GM23338 (cell line): ENCODE measurements around the gene NRGN. TPM values are rescaled to one million over a fixed set of nuclear protein-coding genes. Genes with fewer than 3 reads are reported as not detected.

Source experiments
- ATAC-seq: fragments of 200-7000 bp; cut with Tn5 transposase; 3 replicates; pipeline ENCODE4 v1.9.1; 2020
- DNase-seq: peaks from one replicate; pipeline ENCODE4 v3.0.0-alpha.2; 2015; ENCODE audit warnings: low spot score
- H2AFZ ChIP-seq: fragments of 200-600 bp; sonication (generic); 2 replicates; pipeline ENCODE4 v1.8.0; 2016; ENCODE audit warnings: antibody characterized with exemption, mild to moderate bottlenecking, moderate library complexity
- H3F3A ChIP-seq: fragments of 200-600 bp; sonication (generic); replicated peaks from 2 replicates; pipeline ENCODE4 v1.8.0; 2017; ENCODE audit warnings: antibody characterized with exemption, mixed run types, low read depth
- H3K27ac ChIP-seq: fragments of 200-600 bp; sonication (generic); 2 replicates; pipeline ENCODE4 v1.6.1; 2016; ENCODE audit warnings: low read depth
- H3K27me3 ChIP-seq: fragments of 200-600 bp; sonication (generic); 2 replicates; pipeline ENCODE4 v1.8.0; 2016; ENCODE audit warnings: mild to moderate bottlenecking, mixed run types, moderate library complexity; ENCODE audit not compliant: insufficient read depth
- H3K36me3 ChIP-seq: fragments of 200-600 bp; sonication (generic); 2 replicates; pipeline ENCODE4 v1.8.0; 2016; ENCODE audit warnings: mild to moderate bottlenecking; ENCODE audit not compliant: insufficient read depth
- H3K4me1 ChIP-seq: fragments of 200-600 bp; sonication (generic); 2 replicates; pipeline ENCODE4 v1.8.0; 2016; ENCODE audit warnings: mild to moderate bottlenecking, moderate library complexity; ENCODE audit not compliant: insufficient read depth
- H3K4me2 ChIP-seq: fragments of 200-600 bp; sonication (generic); 2 replicates; pipeline ENCODE4 v1.7.1; 2017; ENCODE audit warnings: mixed run types
- H3K4me3 ChIP-seq: fragments of 200-600 bp; sonication (generic); 2 replicates; pipeline ENCODE4 v1.6.1; 2016; ENCODE audit warnings: mixed run types
- H3K79me2 ChIP-seq: fragments of 200-600 bp; sonication (generic); replicated peaks from 2 replicates; pipeline ENCODE4 v1.8.0; 2017; ENCODE audit warnings: mild to moderate bottlenecking; ENCODE audit not compliant: insufficient read depth
- H3K9me2 ChIP-seq: fragments of 200-600 bp; sonication (generic); 2 replicates; pipeline ENCODE4 v1.8.0; 2017; ENCODE audit not compliant: insufficient read depth
- H4K20me1 ChIP-seq: fragments of 200-600 bp; sonication (generic); replicated peaks from 2 replicates; pipeline ENCODE4 v1.8.0; 2017; ENCODE audit warnings: mild to moderate bottlenecking; ENCODE audit not compliant: insufficient read depth
- H3K27ac Mint-ChIP-seq: 2 replicates; pipeline ENCODE4 v1.8.0; 2020; ENCODE audit warnings: inconsistent platforms, mild to moderate bottlenecking, moderate library complexity, mixed read lengths
- H3K27me3 Mint-ChIP-seq: 3 replicates; pipeline ENCODE4 v1.8.0; 2022; ENCODE audit warnings: low read depth, mild to moderate bottlenecking, moderate library complexity, mixed read lengths, inconsistent platforms; ENCODE audit not compliant: insufficient read depth, poor library complexity
- H3K36me3 Mint-ChIP-seq: 3 replicates; pipeline ENCODE4 v1.8.0; 2021; ENCODE audit warnings: low read depth, mild to moderate bottlenecking, inconsistent platforms, moderate library complexity, mixed read lengths
- H3K4me1 Mint-ChIP-seq: 3 replicates; pipeline ENCODE4 v1.8.0; 2020; ENCODE audit warnings: mild to moderate bottlenecking, inconsistent platforms, mixed read lengths
- H3K4me3 Mint-ChIP-seq: 3 replicates; pipeline ENCODE4 v1.8.0; 2021; ENCODE audit warnings: moderate library complexity, mild to moderate bottlenecking, inconsistent platforms, mixed read lengths
- H3K9me3 Mint-ChIP-seq: 3 replicates; pipeline ENCODE4 v1.8.0; 2020; ENCODE audit warnings: moderate library complexity, mild to moderate bottlenecking, inconsistent platforms, mixed read lengths
- CREB1 ChIP-seq: fragments of 250-450 bp; sonication (Bioruptor Pico); IDR thresholded peaks from 2 replicates; pipeline ENCODE4 v1.5.0; 2020; ENCODE audit warnings: low read depth, mild to moderate bottlenecking, moderate library complexity
- CTCF ChIP-seq, 2 experiments: fragments of 200-600 bp in 1 of 2; sonication (generic) in 1 of 2; conservative IDR thresholded peaks; 2 replicates each; pipeline versions ENCODE4 v1.5.1 to v1.6.1; 2016 to 2017; ENCODE audit warnings: antibody characterized with exemption in 2 of 2, low read depth in 2 of 2, mild to moderate bottlenecking in 2 of 2, moderate library complexity in 1 of 2
- ETS1 ChIP-seq: IDR thresholded peaks from 2 replicates; pipeline ENCODE4 v1.6.1; 2016; ENCODE audit warnings: antibody characterized with exemption
- EZH2 ChIP-seq: fragments of 200-600 bp; sonication (generic); IDR thresholded peaks from one replicate; pipeline ENCODE4 v1.8.0; 2017; ENCODE audit warnings: antibody characterized with exemption, mild to moderate bottlenecking, low read depth; ENCODE audit not compliant: unreplicated experiment
- EZH2phosphoT487 ChIP-seq: fragments of 200-600 bp; sonication (generic); IDR thresholded peaks from one replicate; pipeline ENCODE4 v1.8.1; 2018; ENCODE audit warnings: antibody characterized with exemption; ENCODE audit not compliant: unreplicated experiment
- NANOG ChIP-seq: IDR thresholded peaks from 2 replicates; pipeline ENCODE4 v1.6.1; 2016; ENCODE audit warnings: antibody characterized with exemption, borderline replicate concordance
- REST ChIP-seq: IDR thresholded peaks from one replicate; pipeline ENCODE4 v1.6.1; 2018; ENCODE audit warnings: antibody characterized with exemption; ENCODE audit not compliant: unreplicated experiment
- STAT1 ChIP-seq: IDR thresholded peaks from one replicate; pipeline ENCODE4 v1.6.1; 2016; ENCODE audit warnings: antibody characterized with exemption; ENCODE audit not compliant: unreplicated experiment
- ZNF114 ChIP-seq: fragments of 250-450 bp; sonication (Bioruptor Pico); IDR thresholded peaks from 2 replicates; pipeline ENCODE4 v1.5.0; 2020; ENCODE audit warnings: mild to moderate bottlenecking, moderate library complexity
- polyA plus RNA-seq: library from polyadenylated mRNA; unstranded; fragments of >200 nt; fragmentation: Nextera tagmentation; extraction: Ambion mirVana; gene quantifications from 2 replicates; pipeline ENCODE4 v1.2.1, GENCODE V29; 2016
- total RNA-seq: library from RNA; depleted of rRNA; stranded (reverse); fragments of >200 nt; shearing (Covaris generic); gene quantifications from 2 replicates; pipeline ENCODE4 v1.2.3, GENCODE V29; 2014

The NRGN gene
- total and polyA plus RNA-seq, 2 experiments from 2014 or later, result 0.24 to 0.61 TPM

GRCh38 chr11:124738713-124739478 lies 846 bp upstream of the NRGN start:
- H3K27ac ChIP-seq, result no peak overlapping the region
- peak overlapping the region; percentile 96 for H3K4me2 ChIP-seq
- peaks cover 16% of the 10 kb centered on the region for H4K20me1 ChIP-seq
- Mint-ChIP-seq H3K27me3 (peaks cover 77% of the 10 kb centered on the region), H3K36me3 (no peaks in the 10 kb centered on the region; the same call in 2 of the 3 replicates), H3K9me3 (no peaks in the 10 kb centered on the region), H3K4me1 (peaks cover 14% of the 10 kb centered on the region), H3K27ac (no peak overlapping the region), H3K4me3 (peak overlapping the region; percentile 77)
- DNase-seq, result no peak
- no peaks in the 10 kb centered on the region for H3K36me3 ChIP-seq
- peaks cover 24% of the 10 kb centered on the region for H3K4me1 ChIP-seq
- no peaks in the 10 kb centered on the region for H3F3A ChIP-seq
- H3K27me3 ChIP-seq, result peaks cover 95% of the 10 kb centered on the region
- peak; percentile 81 for TF ChIP-seq EZH2
- TF ChIP-seq STAT1, result no peak
- H3K9me2 ChIP-seq, result no peaks in the 10 kb centered on the region
- peak overlapping the region; percentile 84 for H3K4me3 ChIP-seq
- peak overlapping the region; percentile 94 for H2AFZ ChIP-seq
- ATAC-seq, result no peak
- H3K79me2 ChIP-seq, result no peaks in the 10 kb centered on the region

- H3K4me1 ChIP-seq, result peaks cover 33% of the 10 kb centered on the region
- peaks cover 99% of the 10 kb centered on the region for H3K27me3 ChIP-seq
- H3K4me3 Mint-ChIP-seq, result peak overlapping the region; percentile 77
- ATAC-seq (peak; percentile 25), DNase-seq (peak; percentile 43)
- no peaks in the 10 kb centered on the region; the same call in 1 of the 3 replicates for H3K36me3 Mint-ChIP-seq
- peak overlapping the region; percentile 96 for H3K4me2 ChIP-seq
- peaks cover 18% of the 10 kb centered on the region for H3K4me1 Mint-ChIP-seq
- no peaks in the 10 kb centered on the region for H3F3A ChIP-seq
- no peaks in the 10 kb centered on the region for H3K9me3 Mint-ChIP-seq
- no peak overlapping the region for H3K27ac Mint-ChIP-seq
- TF ChIP-seq EZH2phosphoT487, result no peak
- no peak for TF ChIP-seq ZNF114 (CRISPR knock-in tag)
- peak; percentile 17 for TF ChIP-seq EZH2
- TF ChIP-seq STAT1, result no peak
- no peak for TF ChIP-seq ETS1
- TF ChIP-seq REST, result no peak
- TF ChIP-seq NANOG, result no peak
- TF ChIP-seq CREB1 (CRISPR knock-in tag), result no peak
- peak; percentile 21 to 35; a peak in 3 of 4 replicates for TF ChIP-seq CTCF (conservative IDR thresholded peaks at IDR 0.05; ENCODE audit: low read depth in 2 of 2)
- peak overlapping the region; percentile 84 for H3K4me3 ChIP-seq
- peak overlapping the region; percentile 80; the same call in 1 of the 2 replicates for H2AFZ ChIP-seq
- no peaks in the 10 kb centered on the region for H3K79me2 ChIP-seq
- H4K20me1 ChIP-seq, result peaks cover 19% of the 10 kb centered on the region
- H3K9me2 ChIP-seq, result no peaks in the 10 kb centered on the region
- no peak overlapping the region for H3K27ac ChIP-seq
- H3K27me3 Mint-ChIP-seq, result peaks cover 92% of the 10 kb centered on the region
- H3K36me3 ChIP-seq, result no peaks in the 10 kb centered on the region
Observed at GRCh38 chr11:124740277-124740882, 638 bp downstream of the NRGN start.
